B cell (primary cell): ENCODE results near the gene SEMA4D. TPM values are rescaled to one million over a fixed set of nuclear protein-coding genes. Genes with fewer than 3 reads are reported as not detected.

Experiments used
- ATAC-seq: fragments of 200-7000 bp; cut with Tn5 transposase; one replicate; pipeline ENCODE4 v1.10.0; 2021; ENCODE audit warnings: low read depth, mild to moderate bottlenecking, moderate number of reproducible peaks, moderate library complexity
- CTCF ChIA-PET: fragments of 350-600 bp; sonication (Branson Sonifier 250); formaldehyde crosslinking; loops from one replicate; lab custom pipeline; 2021; ENCODE audit warnings: antibody characterized with exemption, inconsistent platforms; lab: Charles Lee
- POLR2A ChIA-PET: fragments of 350-600 bp; sonication (Branson Sonifier 250); formaldehyde crosslinking; loops from one replicate; lab custom pipeline; 2021; ENCODE audit warnings: antibody characterized with exemption; lab: Charles Lee
- DNase-seq: peaks from one replicate; pipeline ENCODE4 v3.0.0; 2013
- H2AFZ ChIP-seq: 2 replicates; pipeline ENCODE4 v1.6.1; 2012; ENCODE audit warnings: mild to moderate bottlenecking, low read depth, low read length; ENCODE audit not compliant: insufficient read depth, poor library complexity, severe bottlenecking
- H3K27ac ChIP-seq, 2 donors: 1 replicate in 1 of 2; 2 replicates in 1 of 2; pipeline ENCODE4 v1.5.1; 2012 to 2013; ENCODE audit warnings: low read length in 2 of 2, mild to moderate bottlenecking in 2 of 2, moderate library complexity in 1 of 2
- H3K27me3 ChIP-seq, 4 experiments: fragments of 200-600 bp in 1 of 4; sonication (generic) in 1 of 4; replicated peaks in 1 of 4; 1 replicate in 2 of 4; 2 replicates in 2 of 4; pipeline versions ENCODE4 v1.6.1 to v1.7.0; 2013 to 2016; ENCODE audit warnings: low read length in 3 of 4, mild to moderate bottlenecking in 2 of 4, mixed read lengths in 1 of 4, moderate library complexity in 1 of 4; ENCODE audit not compliant: insufficient read depth in 4 of 4, control insufficient read depth in 3 of 4; ENCODE audit errors: control extremely low read depth in 1 of 4
- H3K36me3 ChIP-seq, 2 experiments: replicated peaks in 1 of 2; 1 replicate in 1 of 2; 2 replicates in 1 of 2; pipeline versions ENCODE4 v1.6.1 to v1.7.1; 2013; ENCODE audit warnings: low read length in 1 of 2; ENCODE audit not compliant: insufficient read depth in 2 of 2, control insufficient read depth in 1 of 2; ENCODE audit errors: control extremely low read depth in 1 of 2, extremely low read depth in 1 of 2
- H3K4me1 ChIP-seq, 2 donors: fragments of 200-600 bp in 1 of 2; sonication (generic) in 1 of 2; 1 replicate in 1 of 2; 2 replicates in 1 of 2; pipeline versions ENCODE4 v1.5.1 to v1.6.1; 2013 to 2017; ENCODE audit warnings: low read length in 2 of 2; ENCODE audit not compliant: control insufficient read depth in 2 of 2, insufficient read depth in 2 of 2
- H3K4me2 ChIP-seq: replicated peaks from 2 replicates; pipeline ENCODE3; 2012; ENCODE audit warnings: mild to moderate bottlenecking, low read depth, low read length; ENCODE audit not compliant: poor library complexity, severe bottlenecking
- H3K4me3 ChIP-seq, 5 experiments: fragments of 200-600 bp in 1 of 5; sonication (generic) in 1 of 5; 1 replicate in 3 of 5; 2 replicates in 2 of 5; pipeline versions ENCODE4 v1.5.1 to v1.7.0; 2011 to 2016; ENCODE audit warnings: low read length in 4 of 5, mild to moderate bottlenecking in 4 of 5, low read depth in 2 of 5, control low read depth in 1 of 5, moderate library complexity in 1 of 5; ENCODE audit not compliant: insufficient read depth in 1 of 5; ENCODE audit errors: control extremely low read depth in 1 of 5, extremely low read depth in 1 of 5
- H3K79me2 ChIP-seq: fragments of 200-600 bp; sonication (generic); one replicate; pipeline ENCODE4 v1.6.0; 2016; ENCODE audit warnings: low read length; ENCODE audit not compliant: control insufficient read depth, insufficient read depth
- H3K9ac ChIP-seq: fragments of 200-600 bp; sonication (generic); 2 replicates; pipeline ENCODE4 v1.6.1; 2017; ENCODE audit warnings: mild to moderate bottlenecking, low read length, moderate library complexity
- H3K9me3 ChIP-seq, 3 donors: one replicate each; pipeline versions ENCODE4 v1.6.1 to v1.7.1; 2013; ENCODE audit warnings: low read length in 2 of 3; ENCODE audit not compliant: control insufficient read depth in 2 of 3, insufficient read depth in 1 of 3; ENCODE audit errors: control extremely low read depth in 1 of 3
- H4K20me1 ChIP-seq: 2 replicates; pipeline ENCODE4 v1.6.0; 2012; ENCODE audit warnings: mild to moderate bottlenecking, low read length; ENCODE audit not compliant: insufficient read depth, control insufficient read depth, poor library complexity, severe bottlenecking
- H3K27ac Mint-ChIP-seq: one replicate; pipeline ENCODE4 v1.8.0; 2021; ENCODE audit warnings: mixed read lengths
- H3K27me3 Mint-ChIP-seq: one replicate; pipeline ENCODE4 v1.8.0; 2021; ENCODE audit warnings: mixed read lengths
- H3K4me1 Mint-ChIP-seq: one replicate; pipeline ENCODE4 v1.8.0; 2021; ENCODE audit warnings: mixed read lengths
- H3K4me3 Mint-ChIP-seq: one replicate; pipeline ENCODE4 v1.8.0; 2021; ENCODE audit warnings: mixed read lengths
- H3K9me3 Mint-ChIP-seq: one replicate; pipeline ENCODE4 v1.8.0; 2022; ENCODE audit warnings: mixed read lengths; ENCODE audit not compliant: insufficient read depth
- CTCF ChIP-seq: fragments of 200-600 bp; IDR thresholded peaks from one replicate; pipeline ENCODE4 v1.8.0; 2022; ENCODE audit warnings: antibody characterized with exemption, mild to moderate bottlenecking
- EZH2 ChIP-seq: IDR thresholded peaks from 2 replicates; pipeline ENCODE4 v1.6.1; 2012; ENCODE audit warnings: borderline replicate concordance, low read depth, mild to moderate bottlenecking, moderate library complexity, low read length; ENCODE audit not compliant: insufficient read depth, poor library complexity, severe bottlenecking
- WGBS: methylation state at CpG from one replicate; pipeline ENCODE4 v1.1.5; 2013; ENCODE audit warnings: missing lambda C conversion rate; ENCODE audit not compliant: insufficient coverage; 5-methylcytosine and 5-hydroxymethylcytosine counted together
- intact Hi-C: fragments of 100-400 bp; cut with micrococcal nuclease; formaldehyde crosslinking; loops from one replicate; pipeline ENCODE4 v1.10.0; 2022
- polyA plus RNA-seq: library from polyadenylated mRNA; depleted of rRNA; stranded (reverse); fragments of >200 nt; gene quantifications from 2 replicates; pipeline ENCODE4 v1.2.3, GENCODE V29; 2012
- total RNA-seq, 2 donors: library from RNA; stranded (reverse); fragments of 120-200 nt in 1 of 2; gene quantifications; 1 replicate in 1 of 2; 2 replicates in 1 of 2; pipeline versions ENCODE4 v1.2.3 to v1.2.4, GENCODE V29; 2013 to 2022

SEMA4D gene
- total and polyA plus RNA-seq, 2 donors (not counting 1 experiment from before 2014, with no cell fraction given): 53.6 to 231 TPM

- Histone ChIP-seq H3K27me3 (no peaks in the 10 kb centered on the region), H3K79me2 (peaks cover 87% of the 10 kb centered on the region), H3K4me1 (peaks cover 52 to 53% of the 10 kb centered on the region in 2 donors), H3K9me3 (peaks cover 0 to 4% (median 0%) of the 10 kb centered on the region in 3 donors), H3K4me2 (peak overlapping the region; percentile 85), H3K4me3 (peak overlapping the region; percentile 39 to 86 (median 58)), H3K36me3 (peaks cover 0 to 14% of the 10 kb centered on the region in 2 experiments), H4K20me1 (peaks cover 32% of the 10 kb centered on the region), H3K27ac (peak overlapping the region; percentile 48 to 84), H2AFZ (peak overlapping the region; percentile 58), H3K9ac (peak overlapping the region; percentile 71)
- WGBS: 58% methylated on average over 6 of the region's 6 CpGs
- no peak for TF ChIP-seq CTCF
- TF ChIP-seq EZH2: no peak
- POLR2A ChIA-PET: interaction anchor here (0.5 to 2.1 kb wide), 4 partner anchors 11 to 112 kb away, joined by 3 to 6 read pairs (median 6); no protein-coding TSS in a partner anchor
- Mint-ChIP-seq H3K4me1 (peaks cover 83% of the 10 kb centered on the region), H3K27ac (peak overlapping the region; percentile 93), H3K4me3 (peak overlapping the region; percentile 91), H3K9me3 (no peaks in the 10 kb centered on the region), H3K27me3 (no peaks in the 10 kb centered on the region)
- ATAC-seq: peak; percentile 66
- DNase-seq: peak; percentile 84
- intact Hi-C loops: loop anchor here (1.0 to 2.0 kb wide), 6 partner anchors 14 to 166 kb away; partner anchors contain the start of genes SECISBP2 and SEMA4D
- CTCF ChIA-PET: interaction anchor here (0.8 to 4.3 kb wide), 7 partner anchors 15 to 83 kb away, joined by 3 to 36 read pairs (median 3); no protein-coding TSS in a partner anchor
Measured at GRCh38 chr9:89484475-89485404, 13.2 kb downstream of the SEMA4D start.
